AG04450 (cell line): ENCODE measurements around the gene KEL. TPM values are rescaled to one million over a fixed set of nuclear protein-coding genes. Genes with fewer than 3 reads are reported as not detected.

Source experiments
- CTCF ChIA-PET: fragments of 300-600, 350-600 bp; formaldehyde crosslinking; extraction: SDS; loops from one replicate; lab custom pipeline; 2022; ENCODE audit warnings: antibody characterized with exemption, inconsistent platforms; lab: Charles Lee
- POLR2A ChIA-PET: fragments of 350-600 bp; formaldehyde crosslinking; extraction: SDS; loops from one replicate; lab custom pipeline; 2021; ENCODE audit warnings: antibody characterized with exemption, inconsistent platforms; lab: Yijun Ruan, JAX
- DNase-seq: peaks from one replicate; pipeline ENCODE4 v3.0.0-alpha.2; 2011; ENCODE audit warnings: low read depth, low spot score
- H3K27ac ChIP-seq: one replicate; pipeline ENCODE4 v1.5.1; 2012; ENCODE audit warnings: low read depth, low read length, control low read depth
- H3K27me3 ChIP-seq: one replicate; pipeline ENCODE4 v1.6.0; 2012; ENCODE audit warnings: low read length; ENCODE audit not compliant: control insufficient read depth, insufficient read depth
- H3K4me3 ChIP-seq: 2 replicates; pipeline ENCODE4 v1.5.1; 2011; ENCODE audit warnings: mild to moderate bottlenecking, low read depth, low read length, control low read depth
- H3K9me3 ChIP-seq: 2 replicates; pipeline ENCODE4 v1.5.1; 2012; ENCODE audit warnings: low read length; ENCODE audit not compliant: control insufficient read depth, insufficient read depth
- CTCF ChIP-seq: IDR thresholded peaks from 2 replicates; pipeline ENCODE4 v1.5.1; 2011; ENCODE audit warnings: low read depth, low read length, control low read depth, inconsistent platforms
- polyA plus RNA-seq: library from polyadenylated mRNA; depleted of rRNA; stranded (reverse); fragments of >200 nt; gene quantifications from 2 replicates; pipeline ENCODE4 v1.2.3, GENCODE V29; 2011

Gene KEL
- polyA plus RNA-seq, 1 experiment: 0.09 TPM

- peaks cover 13% of the 10 kb centered on the region for H3K9me3 ChIP-seq
- no peak overlapping the region for H3K4me3 ChIP-seq
- ChIA-PET POLR2A (no interaction called here), CTCF (no interaction called here)
- no peak overlapping the region for H3K27ac ChIP-seq
- DNase-seq: no peak
- no peak for TF ChIP-seq CTCF
- H3K27me3 ChIP-seq: no peaks in the 10 kb centered on the region
Observed at GRCh38 chr7:142905759-142906158, 56.4 kb downstream of the KEL start.

DNA sequence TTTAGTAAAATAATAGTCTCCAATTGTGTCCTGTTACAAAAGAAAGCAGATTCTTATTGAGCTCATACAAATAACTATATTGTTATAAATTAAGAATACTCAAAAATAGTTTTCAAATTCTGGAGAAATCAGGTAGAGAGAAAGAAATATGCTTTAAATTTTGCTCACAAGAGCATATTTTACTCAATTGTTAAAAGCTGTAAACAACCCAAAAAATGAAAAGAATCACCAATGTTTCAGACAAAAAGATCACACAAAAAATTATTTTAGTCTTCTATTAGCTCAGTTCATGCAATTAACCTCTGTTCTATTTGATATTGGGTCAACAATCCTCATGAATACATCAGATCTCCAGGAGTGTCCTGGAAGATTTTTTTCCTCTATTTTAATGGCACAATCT is 58.0 kb downstream of the KEL start:
- ChIA-PET CTCF (no interaction called here), POLR2A (no interaction called here)
- Histone ChIP-seq H3K4me3 (no peak overlapping the region), H3K9me3 (peaks cover 8% of the 10 kb centered on the region), H3K27me3 (no peaks in the 10 kb centered on the region), H3K27ac (no peak overlapping the region)
- DNase-seq: no peak
- no peak for TF ChIP-seq CTCF

DNA sequence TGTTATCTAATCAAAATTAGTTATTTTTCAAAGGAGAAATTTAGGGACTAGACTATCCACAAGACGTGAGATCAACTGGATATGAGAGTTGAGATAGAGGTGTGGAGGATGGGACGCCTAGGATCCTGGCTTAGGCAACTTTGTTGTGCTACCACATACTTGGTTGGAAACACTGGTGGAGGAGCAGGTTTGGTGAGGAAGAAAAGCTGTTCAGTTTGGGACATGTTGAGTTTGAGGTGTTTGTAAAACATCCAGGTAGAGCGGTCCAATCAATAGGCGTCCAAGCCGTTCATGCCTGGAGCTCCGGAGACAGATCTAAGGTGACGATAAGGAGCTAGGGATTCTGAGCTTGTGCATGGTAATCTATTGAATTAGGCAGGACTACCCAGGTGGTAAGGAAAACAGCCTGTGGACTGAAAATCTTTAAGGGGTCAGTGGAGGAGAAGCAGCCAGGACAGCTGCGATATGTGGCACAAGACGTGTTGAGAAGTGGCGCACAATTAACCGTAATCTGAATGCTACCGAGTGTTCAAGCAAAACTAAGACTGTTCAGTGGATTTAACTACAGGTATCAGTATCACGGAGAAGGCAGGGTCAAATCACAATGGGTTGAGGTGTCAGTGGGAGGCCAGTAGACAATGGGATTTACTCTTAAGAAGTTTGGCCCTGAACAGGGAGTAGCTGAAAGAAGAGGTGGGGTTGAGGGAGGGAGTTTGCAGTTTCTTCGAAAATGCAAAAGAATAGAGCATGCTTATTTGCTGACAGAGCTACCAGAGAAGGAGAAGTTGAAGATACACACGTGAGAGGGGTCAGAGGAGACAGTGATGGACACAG is 60.5 kb downstream of the KEL start:
- POLR2A ChIA-PET: no interaction called here
- H3K27ac ChIP-seq: no peak overlapping the region
- DNase-seq: no peak
- H3K9me3 ChIP-seq: peaks cover 7% of the 10 kb centered on the region; the same call in 1 of the 2 replicates
- no peak for TF ChIP-seq CTCF
- CTCF ChIA-PET: no interaction called here
- H3K4me3 ChIP-seq: no peak overlapping the region
- H3K27me3 ChIP-seq: no peaks in the 10 kb centered on the region

- DNase-seq: no peak
- Histone ChIP-seq H3K9me3 (peaks cover 7% of the 10 kb centered on the region; the same call in 1 of the 2 replicates), H3K27me3 (no peaks in the 10 kb centered on the region), H3K4me3 (no peak overlapping the region), H3K27ac (no peak overlapping the region)
- no peak for TF ChIP-seq CTCF
- POLR2A ChIA-PET: no interaction called here
- CTCF ChIA-PET: no interaction called here
Observed at GRCh38 chr7:142899661-142900060, 62.5 kb downstream of the KEL start.

DNA sequence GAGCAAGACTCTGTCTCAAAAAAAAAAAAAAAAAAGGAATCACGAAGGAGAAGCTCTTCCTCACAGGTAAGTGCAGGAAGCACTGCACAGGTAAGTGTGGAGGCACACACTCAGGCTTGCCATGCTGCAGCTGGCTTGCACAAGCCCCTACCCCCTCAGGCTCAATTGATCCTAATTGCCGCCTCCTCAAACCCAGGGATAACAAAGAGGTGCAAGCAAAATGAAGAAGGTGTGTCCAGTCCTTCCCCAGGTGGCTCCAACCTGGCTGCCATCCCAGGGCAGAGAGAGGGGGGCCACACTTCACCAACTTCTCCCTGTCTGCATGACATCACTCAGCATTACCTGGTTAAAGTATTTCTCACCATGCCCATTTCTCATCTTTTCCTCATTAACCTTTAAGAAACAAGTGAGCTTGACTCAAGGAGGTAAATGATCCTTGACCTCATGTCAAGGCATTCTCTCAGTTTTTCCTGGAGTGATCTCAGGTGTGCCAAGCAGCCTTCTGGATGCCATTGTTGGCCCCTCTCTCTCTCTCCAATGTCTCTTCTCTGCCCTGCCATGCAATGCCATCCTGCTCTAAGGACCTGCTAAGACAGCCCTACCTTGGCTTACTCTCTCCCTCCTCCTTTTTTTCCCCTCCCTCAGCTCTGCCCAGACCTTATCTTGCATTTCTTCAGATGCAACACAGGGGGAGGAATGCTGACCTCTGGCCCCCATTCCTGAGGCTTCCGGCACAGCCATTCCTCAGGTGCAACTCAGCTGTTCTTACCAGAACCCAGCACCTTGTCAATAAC is 63.6 kb downstream of the KEL start:
- no peak overlapping the region for H3K27ac ChIP-seq
- no peaks in the 10 kb centered on the region for H3K27me3 ChIP-seq
- CTCF ChIA-PET: interaction anchor here (0.7 kb wide), 1 partner anchor 416 kb away, joined by 4 read pairs; no protein-coding TSS in a partner anchor
- DNase-seq: no peak
- H3K9me3 ChIP-seq: peaks cover 3% of the 10 kb centered on the region; the same call in 1 of the 2 replicates
- POLR2A ChIA-PET: no interaction called here
- TF ChIP-seq CTCF: no peak
- H3K4me3 ChIP-seq: no peak overlapping the region
